Heart left ventricle (tissue), 13 donors: ENCODE results near the gene UTY.

Experiments used
- CTCF ChIP-seq, 12 donors: fragments of 200-600 bp; sonication (generic) in 4 of 12; IDR thresholded peaks; one replicate each; pipeline versions ENCODE4 v1.5.0 to v1.8.0; 2018 to 2022; ENCODE audit warnings: antibody characterized with exemption in 12 of 12, mild to moderate bottlenecking in 5 of 12
- POLR2A ChIP-seq, 2 donors: fragments of 450-650 bp; IDR thresholded peaks; one replicate each; pipeline ENCODE4 v1.6.1; 2017; ENCODE audit warnings: antibody characterized with exemption in 2 of 2, mild to moderate bottlenecking in 2 of 2, moderate library complexity in 2 of 2
- donor health status: ischemic (EF 13 %, LVEDD 7.1; RV severe dilation, severe dysfunction).
- donor health status: DM: no; HTN: yes; CAD: no.
- donor health status: DM: no; HTN: no; CAD: no.
- donor health status: ischemic (EF 25% LVEDD 6.9; RV normal size, moderate dysfunction).
- donor health status: ischemic (EF 25% LVEDD 5.7; RV mildly dilated, moderate dysfunction).
- donor health status: ischemic (EF 35%, LVEDD 5.7; RV mildly dilated, moderate dysfunction).
- donor health status: nonischemic (EF 11% LVEDD 7.7; RV severe dilation, severe dysfunction).
- donor health status: DM: yes; HTN: yes; CAD: no.
- donor health status: PGD.
- donor health status: ischemic (EF 29% LVEDD 5.4; RV normal size, mild dysfunction).
- donor health status: nonischemic (EF 23%, LVEDD 6.1; RV moderate dilation, normal function).

GRCh38 chrY:13299411-13299810, 180.4 kb downstream of the UTY start:
- no peak for TF ChIP-seq CTCF (IDR thresholded peaks at IDR 0.05)
- TF ChIP-seq POLR2A (IDR thresholded peaks at IDR 0.05): no peak
